ENCODE results near the gene SQOR.

GRCh38 chr15:45586601-45587094, 48.2 kb upstream of the SQOR start:
- TF ChIP-seq EZH2 (IDR thresholded peaks at IDR 0.05; ENCODE audit: insufficient read depth, poor library complexity, severe bottlenecking) (no peak), EZH2phosphoT487 (IDR thresholded peaks at IDR 0.05; ENCODE audit: insufficient read depth, low read depth) (no peak)

All from GM23248 (cell line).